Activated naive CD4-positive, alpha-beta T cell treated with anti-CD3 and anti-CD28 coated beads, Interleukin-2, amount 10 ng/mL, durations not matched to agents 5 hours and 36 hours (primary cell): ENCODE measurements around the gene OR2G2. TPM values are rescaled to one million over a fixed set of nuclear protein-coding genes. Genes with fewer than 3 reads are reported as not detected.

Experiments
- total RNA-seq, 2 experiments: library from RNA; stranded (reverse); gene quantifications; one replicate each; pipeline ENCODE4 v1.2.3, GENCODE V29; 2021

The OR2G2 gene, protein sequence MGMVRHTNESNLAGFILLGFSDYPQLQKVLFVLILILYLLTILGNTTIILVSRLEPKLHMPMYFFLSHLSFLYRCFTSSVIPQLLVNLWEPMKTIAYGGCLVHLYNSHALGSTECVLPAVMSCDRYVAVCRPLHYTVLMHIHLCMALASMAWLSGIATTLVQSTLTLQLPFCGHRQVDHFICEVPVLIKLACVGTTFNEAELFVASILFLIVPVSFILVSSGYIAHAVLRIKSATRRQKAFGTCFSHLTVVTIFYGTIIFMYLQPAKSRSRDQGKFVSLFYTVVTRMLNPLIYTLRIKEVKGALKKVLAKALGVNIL
- not detected for total RNA-seq

DNA sequence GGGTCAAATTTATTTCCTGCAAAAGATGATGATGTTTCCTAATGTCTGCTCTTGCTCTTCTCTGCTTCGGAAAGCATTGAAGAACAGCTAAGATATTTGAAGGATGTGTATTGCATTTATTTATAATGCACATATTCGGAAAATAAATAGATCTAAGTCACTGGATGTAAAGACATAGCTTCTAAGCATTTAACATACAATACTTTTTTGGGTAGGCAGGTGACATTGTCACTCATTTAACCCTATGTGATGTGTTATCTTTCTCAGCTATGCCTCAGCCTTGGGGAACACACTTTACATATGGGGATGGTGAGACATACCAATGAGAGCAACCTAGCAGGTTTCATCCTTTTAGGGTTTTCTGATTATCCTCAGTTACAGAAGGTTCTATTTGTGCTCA, at the start of gene OR2G2:
TSS of gene OR2G2 (plus strand) at position 301 of the 400 bp plus-strand sequence. CDS start at position 301, 0 bp downstream.

DNA sequence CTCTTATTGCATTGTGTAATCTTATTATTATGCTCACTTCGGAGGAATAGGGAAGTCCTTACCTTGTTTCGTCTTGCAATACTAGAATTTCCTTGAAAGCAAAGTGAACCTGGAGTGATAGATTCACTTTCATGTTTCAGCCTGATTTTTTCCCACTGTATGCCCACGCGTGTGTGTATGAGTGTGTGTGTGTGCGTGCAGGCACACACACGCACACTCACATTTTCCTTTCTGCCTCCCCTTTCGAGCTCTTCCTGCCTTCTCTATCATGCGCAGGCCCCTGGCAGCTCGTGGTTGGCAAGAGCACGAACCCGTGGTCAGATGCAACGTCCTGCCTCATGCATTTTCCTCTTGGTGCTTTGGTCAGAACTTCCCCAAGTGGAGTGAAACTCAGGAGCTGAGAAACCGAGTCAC, 39.4 kb upstream of the OR2G2 start, which contains the start of gene GCSAML:
TSS of gene GCSAML (plus strand) at position 366 of the 414 bp plus-strand sequence. CDS start 58 bp downstream, outside the sequence.

DNA sequence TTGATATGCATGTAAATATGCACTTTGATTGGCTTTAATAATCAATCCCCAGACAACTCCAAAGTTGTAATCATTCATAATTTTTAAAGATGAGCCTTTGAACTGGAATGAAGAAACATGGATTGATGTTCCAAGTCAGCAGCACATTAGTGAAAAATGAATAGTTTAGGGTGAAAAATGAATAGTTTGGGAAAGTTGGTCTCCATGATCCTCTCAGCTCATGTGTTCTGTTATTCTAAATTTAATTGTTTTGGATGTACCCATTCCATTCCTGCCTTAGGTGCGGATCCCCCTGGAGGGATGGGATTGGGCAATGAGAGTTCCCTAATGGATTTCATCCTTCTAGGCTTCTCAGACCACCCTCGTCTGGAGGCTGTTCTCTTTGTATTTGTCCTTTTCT, 17.1 kb downstream of the OR2G2 start, which contains the start of gene OR2G3:
TSS of gene OR2G3 (plus strand) at position 301 of the 400 bp plus-strand sequence. CDS start at position 301, 0 bp downstream.

Other genes with a start within 250 kb of the OR2G2 start
- 1 to 10 TPM; 4.1 TPM for gene NLRP3, start 172.2 kb upstream of the OR2G2 start, total RNA-seq
- gene OR2B11, start 130.3 kb upstream of the OR2G2 start, total RNA-seq, result not detected
- not detected for gene OR2C3, start 51.9 kb upstream of the OR2G2 start, total RNA-seq
- gene GCSAML, start 39.2 kb upstream of the OR2G2 start, total RNA-seq, result not detected
- gene OR2G3, start 17.2 kb downstream of the OR2G2 start, total RNA-seq, result not detected
- gene OR13G1, start 91.4 kb downstream of the OR2G2 start, total RNA-seq, result not detected
- gene OR6F1, start 128.3 kb downstream of the OR2G2 start, total RNA-seq, result not detected
- not detected for gene OR14K1, start 150.3 kb downstream of the OR2G2 start, total RNA-seq
- gene OR14A2, start 159.8 kb downstream of the OR2G2 start, total RNA-seq, result not detected
- not detected for gene OR1C1, start 172.2 kb downstream of the OR2G2 start, total RNA-seq
- not detected for gene OR14A16, start 235.8 kb downstream of the OR2G2 start, total RNA-seq